ENCODE results near the gene MAP2K6. TPM values are rescaled to one million over a fixed set of nuclear protein-coding genes. Genes with fewer than 3 reads are reported as not detected.

MAP2K6 gene
- total RNA-seq, 1 experiment from 2014 or later, result 106 TPM

DNA sequence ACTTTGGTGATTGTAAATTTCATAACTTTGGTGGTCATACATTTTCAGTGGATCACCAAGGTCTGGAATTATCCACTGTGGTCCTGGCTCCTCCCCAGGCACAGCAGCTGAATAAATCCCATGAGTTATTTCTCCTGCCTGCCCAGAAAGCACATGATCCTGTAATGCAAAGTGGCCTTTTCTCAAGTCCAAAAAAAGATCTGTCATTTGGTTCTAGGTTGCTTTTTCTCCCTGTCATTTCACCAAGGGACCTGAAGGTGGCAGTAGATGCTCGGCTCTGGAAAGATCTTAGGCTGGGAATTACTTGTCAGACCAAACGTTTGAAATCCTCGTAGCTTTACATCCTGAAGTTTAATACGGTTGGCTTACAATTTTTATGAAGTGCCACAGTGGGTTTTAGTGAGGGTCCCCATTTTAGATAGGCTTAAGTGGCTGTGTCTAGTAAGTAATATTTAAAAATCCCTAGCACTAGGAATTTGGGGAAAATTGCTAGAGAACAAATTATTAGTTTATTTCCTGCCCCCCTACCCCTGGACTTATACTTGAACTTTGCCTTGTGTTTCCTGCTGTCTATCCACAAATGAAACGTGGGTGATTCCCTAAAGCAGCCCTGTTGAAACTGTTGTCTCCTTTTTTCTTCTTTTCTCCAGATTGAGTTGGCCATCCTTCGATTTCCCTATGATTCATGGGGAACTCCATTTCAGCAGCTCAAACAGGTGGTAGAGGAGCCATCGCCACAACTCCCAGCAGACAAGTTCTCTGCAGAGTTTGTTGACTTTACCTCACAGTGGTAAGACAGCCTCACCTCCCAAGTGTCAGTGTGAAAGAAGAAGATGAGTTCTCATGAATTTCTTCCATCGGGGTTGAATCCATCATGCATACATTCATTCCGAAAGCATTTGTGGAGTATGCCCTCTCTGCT is 111.7 kb downstream of the MAP2K6 start:
- H2AFZ ChIP-seq (ENCODE audit: low read length), result no peak overlapping the region
- H3K9ac ChIP-seq (ENCODE audit: low read length), result no peak overlapping the region
- peaks cover 38% of the 10 kb centered on the region for H3K4me1 ChIP-seq (ENCODE audit: low read length)
- H3K27me3 ChIP-seq (ENCODE audit: low read length), result no peaks in the 10 kb centered on the region
- no peak overlapping the region for H3K4me3 ChIP-seq (ENCODE audit: low read length)
- peak overlapping the region; percentile 23; the same call in 1 of the 2 replicates for H3K27ac ChIP-seq (ENCODE audit: low read length)
- H3K36me3 ChIP-seq (ENCODE audit: insufficient read depth, low read length), result peaks cover 60% of the 10 kb centered on the region
- no peaks in the 10 kb centered on the region for H3K9me2 ChIP-seq (replicated peaks; ENCODE audit: insufficient read depth, low read length)
- H3K9me3 ChIP-seq (ENCODE audit: low read length), result no peaks in the 10 kb centered on the region
- DNase-seq, result peak; percentile 80
- H4K20me1 ChIP-seq (ENCODE audit: insufficient read depth, low read depth, low read length), result no peaks in the 10 kb centered on the region
- H3K4me2 ChIP-seq (ENCODE audit: low read depth, low read length, poor library complexity, severe bottlenecking), result no peak overlapping the region
- H3K79me2 ChIP-seq (ENCODE audit: low read length), result no peaks in the 10 kb centered on the region

DNA sequence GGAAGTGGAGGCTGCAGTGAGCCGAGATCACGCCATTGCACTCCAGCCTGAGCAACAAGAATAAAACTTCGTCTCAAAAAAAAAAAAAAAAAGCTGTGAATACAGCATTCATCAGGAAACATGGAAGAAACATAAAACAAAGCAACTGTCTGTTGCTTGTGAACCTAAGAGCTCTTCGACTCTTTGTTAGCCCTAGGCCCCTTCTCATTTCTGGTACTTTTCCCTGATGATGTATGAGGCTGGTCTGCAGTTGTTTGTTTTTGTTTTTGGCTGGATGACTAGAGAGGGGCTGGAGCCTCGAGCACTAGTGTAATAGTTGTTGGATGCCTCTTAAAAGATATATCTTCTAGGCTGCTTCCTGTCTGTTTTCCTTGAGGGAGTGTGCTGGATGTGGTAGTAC is 113.5 kb downstream of the MAP2K6 start:
- DNase-seq, result no peak
- Histone ChIP-seq H3K4me3 (ENCODE audit: low read length) (no peak overlapping the region), H3K36me3 (ENCODE audit: insufficient read depth, low read length) (peaks cover 62% of the 10 kb centered on the region), H2AFZ (ENCODE audit: low read length) (no peak overlapping the region), H3K27me3 (ENCODE audit: low read length) (no peaks in the 10 kb centered on the region), H3K4me1 (ENCODE audit: low read length) (peaks cover 21% of the 10 kb centered on the region), H3K9me2 (replicated peaks; ENCODE audit: insufficient read depth, low read length) (no peaks in the 10 kb centered on the region), H4K20me1 (ENCODE audit: insufficient read depth, low read depth, low read length) (no peaks in the 10 kb centered on the region), H3K79me2 (ENCODE audit: low read length) (no peaks in the 10 kb centered on the region), H3K4me2 (ENCODE audit: low read depth, low read length, poor library complexity, severe bottlenecking) (no peak overlapping the region), H3K27ac (ENCODE audit: low read length) (no peak overlapping the region), H3K9ac (ENCODE audit: low read length) (no peak overlapping the region), H3K9me3 (ENCODE audit: low read length) (no peaks in the 10 kb centered on the region)

DNA sequence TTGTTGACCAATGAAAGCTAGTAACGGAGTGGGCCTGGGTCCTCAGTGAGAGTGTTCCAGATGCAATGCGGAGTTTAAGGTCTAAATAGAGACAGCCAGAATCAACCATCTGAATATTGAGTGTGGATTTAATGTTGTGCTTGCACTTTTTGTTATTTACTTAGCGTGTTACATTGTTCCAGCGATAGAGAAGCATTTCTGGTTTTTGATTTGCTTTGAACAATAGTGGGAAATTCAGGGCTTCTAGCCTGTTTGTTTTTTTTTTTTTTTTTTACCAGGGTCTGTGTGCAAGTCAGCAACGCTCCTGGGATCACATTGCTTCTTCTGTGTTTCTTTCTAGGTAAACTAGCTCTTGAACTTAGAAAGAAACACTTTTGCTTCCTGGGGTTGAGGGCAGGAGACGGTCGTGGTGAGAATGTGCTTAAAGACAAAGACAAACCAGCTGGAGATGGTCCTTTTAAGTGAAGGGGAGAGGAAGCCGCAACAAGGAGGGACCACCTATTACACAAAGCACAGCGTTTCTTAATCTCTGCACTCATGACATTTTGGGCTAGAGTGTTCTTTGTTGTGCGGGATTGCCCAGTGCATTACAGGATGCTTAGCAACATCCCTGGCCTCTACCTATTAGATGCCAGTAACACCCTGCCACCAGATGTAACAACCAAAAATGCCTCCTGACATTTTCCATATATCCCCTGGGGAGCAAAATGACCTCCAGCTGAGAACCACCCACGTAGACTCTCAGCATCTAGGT is 119.2 kb downstream of the MAP2K6 start:
- Histone ChIP-seq H3K27me3 (ENCODE audit: low read length) (no peaks in the 10 kb centered on the region), H3K9me2 (replicated peaks; ENCODE audit: insufficient read depth, low read length) (no peaks in the 10 kb centered on the region), H3K27ac (ENCODE audit: low read length) (no peak overlapping the region), H2AFZ (ENCODE audit: low read length) (no peak overlapping the region), H3K4me1 (ENCODE audit: low read length) (no peaks in the 10 kb centered on the region), H3K79me2 (ENCODE audit: low read length) (no peaks in the 10 kb centered on the region), H4K20me1 (ENCODE audit: insufficient read depth, low read depth, low read length) (no peaks in the 10 kb centered on the region), H3K9ac (ENCODE audit: low read length) (no peak overlapping the region), H3K4me3 (ENCODE audit: low read length) (no peak overlapping the region), H3K4me2 (ENCODE audit: low read depth, low read length, poor library complexity, severe bottlenecking) (no peak overlapping the region), H3K36me3 (ENCODE audit: insufficient read depth, low read length) (peaks cover 37% of the 10 kb centered on the region), H3K9me3 (ENCODE audit: low read length) (no peaks in the 10 kb centered on the region)
- no peak for DNase-seq

DNA sequence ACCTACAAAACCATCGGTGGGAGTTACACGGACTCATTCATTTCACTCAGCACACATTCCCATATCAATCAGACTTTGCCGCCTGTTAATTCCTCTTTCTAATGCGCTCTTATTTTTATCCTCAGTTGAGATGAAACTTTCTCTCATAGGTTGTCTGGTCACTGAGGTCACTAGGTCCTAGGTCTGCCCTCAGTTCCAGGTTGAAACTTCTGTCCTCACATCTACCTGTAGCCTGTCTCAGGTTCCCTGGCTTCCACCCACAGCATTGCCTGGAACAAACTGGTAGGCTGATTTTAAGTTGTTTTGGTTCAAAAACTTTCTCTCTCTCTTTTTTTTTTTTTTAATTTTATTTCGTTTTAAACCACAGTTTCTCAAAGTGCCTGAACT is 119.7 kb downstream of the MAP2K6 start:
- no peak overlapping the region for H3K27ac ChIP-seq (ENCODE audit: low read length)
- peaks cover 35% of the 10 kb centered on the region; the same call in 1 of the 2 replicates for H3K36me3 ChIP-seq (ENCODE audit: insufficient read depth, low read length)
- H4K20me1 ChIP-seq (ENCODE audit: insufficient read depth, low read depth, low read length), result no peaks in the 10 kb centered on the region
- no peak overlapping the region for H3K4me3 ChIP-seq (ENCODE audit: low read length)
- no peak for DNase-seq
- no peak overlapping the region for H3K4me2 ChIP-seq (ENCODE audit: low read depth, low read length, poor library complexity, severe bottlenecking)
- H2AFZ ChIP-seq (ENCODE audit: low read length), result no peak overlapping the region
- no peaks in the 10 kb centered on the region for H3K79me2 ChIP-seq (ENCODE audit: low read length)
- no peak overlapping the region for H3K9ac ChIP-seq (ENCODE audit: low read length)
- no peaks in the 10 kb centered on the region for H3K9me3 ChIP-seq (ENCODE audit: low read length)
- H3K9me2 ChIP-seq (replicated peaks; ENCODE audit: insufficient read depth, low read length), result no peaks in the 10 kb centered on the region
- no peaks in the 10 kb centered on the region for H3K4me1 ChIP-seq (ENCODE audit: low read length)
- no peaks in the 10 kb centered on the region for H3K27me3 ChIP-seq (ENCODE audit: low read length)

DNA sequence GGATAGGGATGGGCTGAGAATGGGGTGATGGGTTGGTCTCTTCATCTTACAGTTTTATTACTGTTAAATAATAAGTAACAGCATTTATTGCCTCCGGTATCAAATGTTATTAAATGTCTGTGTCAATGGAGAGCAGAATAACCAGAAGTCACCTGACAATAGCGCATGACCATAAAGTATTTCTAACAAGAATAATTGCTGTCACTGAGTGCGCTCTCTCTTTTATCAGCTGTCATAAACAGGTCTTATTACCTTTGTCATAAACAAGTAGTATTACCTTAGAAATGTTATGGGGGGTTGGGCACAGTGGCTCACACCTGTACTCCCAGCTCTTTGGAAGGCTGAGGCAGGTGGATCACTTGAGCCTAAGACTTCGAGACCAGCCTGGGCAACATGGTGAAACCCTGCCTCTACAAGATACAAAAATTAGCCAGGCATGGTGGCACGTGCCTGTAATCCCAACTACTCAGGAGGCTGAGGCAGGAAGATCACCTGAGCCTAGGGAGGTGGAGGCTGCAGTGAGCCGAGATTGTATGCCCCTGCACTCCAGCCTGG is 120.6 kb downstream of the MAP2K6 start:
- no peak for DNase-seq
- Histone ChIP-seq H3K36me3 (ENCODE audit: insufficient read depth, low read length) (peaks cover 39% of the 10 kb centered on the region; the same call in 1 of the 2 replicates), H2AFZ (ENCODE audit: low read length) (no peak overlapping the region), H3K4me2 (ENCODE audit: low read depth, low read length, poor library complexity, severe bottlenecking) (no peak overlapping the region), H3K79me2 (ENCODE audit: low read length) (no peaks in the 10 kb centered on the region), H3K9me2 (replicated peaks; ENCODE audit: insufficient read depth, low read length) (no peaks in the 10 kb centered on the region), H3K27ac (ENCODE audit: low read length) (no peak overlapping the region), H3K9ac (ENCODE audit: low read length) (no peak overlapping the region), H4K20me1 (ENCODE audit: insufficient read depth, low read depth, low read length) (no peaks in the 10 kb centered on the region), H3K4me1 (ENCODE audit: low read length) (no peaks in the 10 kb centered on the region), H3K27me3 (ENCODE audit: low read length) (no peaks in the 10 kb centered on the region), H3K9me3 (ENCODE audit: low read length) (no peaks in the 10 kb centered on the region), H3K4me3 (ENCODE audit: low read length) (no peak overlapping the region)

DNA sequence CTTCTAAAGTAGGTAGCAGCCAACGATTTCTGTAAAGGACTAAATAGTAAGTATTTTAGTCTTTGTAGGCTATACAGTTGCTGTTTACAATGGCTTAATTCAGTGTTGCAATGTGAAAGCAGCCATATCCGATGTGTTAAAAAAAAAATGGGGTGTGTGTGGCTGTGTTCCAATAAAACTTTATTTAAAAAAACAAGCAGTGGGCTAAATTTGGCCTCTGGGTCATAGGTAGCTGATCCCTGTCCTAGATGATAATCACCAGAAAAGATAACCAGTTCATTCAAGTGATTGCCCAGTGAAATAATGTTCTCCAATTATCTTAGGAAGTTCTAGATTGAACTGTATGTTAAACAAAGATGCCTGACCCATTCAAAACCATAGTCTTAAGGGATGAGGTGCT is 124.3 kb downstream of the MAP2K6 start:
- Histone ChIP-seq H3K79me2 (ENCODE audit: low read length) (no peaks in the 10 kb centered on the region), H3K4me1 (ENCODE audit: low read length) (no peaks in the 10 kb centered on the region), H3K9ac (ENCODE audit: low read length) (no peak overlapping the region), H3K4me2 (ENCODE audit: low read depth, low read length, poor library complexity, severe bottlenecking) (no peak overlapping the region), H2AFZ (ENCODE audit: low read length) (no peak overlapping the region), H3K27ac (ENCODE audit: low read length) (no peak overlapping the region), H3K4me3 (ENCODE audit: low read length) (no peak overlapping the region), H3K27me3 (ENCODE audit: low read length) (no peaks in the 10 kb centered on the region), H3K9me2 (replicated peaks; ENCODE audit: insufficient read depth, low read length) (no peaks in the 10 kb centered on the region), H3K36me3 (ENCODE audit: insufficient read depth, low read length) (peaks cover 36% of the 10 kb centered on the region; the same call in 1 of the 2 replicates), H3K9me3 (ENCODE audit: low read length) (no peaks in the 10 kb centered on the region), H4K20me1 (ENCODE audit: insufficient read depth, low read depth, low read length) (no peaks in the 10 kb centered on the region)
- DNase-seq, result no peak

DNA sequence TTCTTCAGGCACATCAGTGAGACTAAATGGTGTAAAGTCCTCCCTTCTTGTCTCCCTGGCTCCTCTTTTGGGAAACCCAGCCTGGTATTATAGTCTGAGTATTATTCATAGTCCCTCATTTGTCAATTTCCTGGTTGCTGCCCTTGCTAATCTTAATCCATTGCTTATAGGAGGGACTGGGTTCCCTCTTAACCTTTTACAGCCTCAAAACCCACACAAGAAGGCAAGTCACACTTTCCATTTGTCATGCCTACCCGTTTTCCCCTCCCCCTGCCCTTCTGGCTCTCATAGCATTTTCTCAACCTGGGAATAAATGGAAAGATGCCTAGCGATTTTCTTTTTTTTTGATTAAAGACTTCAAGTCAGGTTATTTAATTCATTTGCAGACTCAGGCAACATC is 124.8 kb downstream of the MAP2K6 start:
- DNase-seq, result no peak
- no peak overlapping the region for H2AFZ ChIP-seq (ENCODE audit: low read length)
- H3K27ac ChIP-seq (ENCODE audit: low read length), result no peak overlapping the region

DNA sequence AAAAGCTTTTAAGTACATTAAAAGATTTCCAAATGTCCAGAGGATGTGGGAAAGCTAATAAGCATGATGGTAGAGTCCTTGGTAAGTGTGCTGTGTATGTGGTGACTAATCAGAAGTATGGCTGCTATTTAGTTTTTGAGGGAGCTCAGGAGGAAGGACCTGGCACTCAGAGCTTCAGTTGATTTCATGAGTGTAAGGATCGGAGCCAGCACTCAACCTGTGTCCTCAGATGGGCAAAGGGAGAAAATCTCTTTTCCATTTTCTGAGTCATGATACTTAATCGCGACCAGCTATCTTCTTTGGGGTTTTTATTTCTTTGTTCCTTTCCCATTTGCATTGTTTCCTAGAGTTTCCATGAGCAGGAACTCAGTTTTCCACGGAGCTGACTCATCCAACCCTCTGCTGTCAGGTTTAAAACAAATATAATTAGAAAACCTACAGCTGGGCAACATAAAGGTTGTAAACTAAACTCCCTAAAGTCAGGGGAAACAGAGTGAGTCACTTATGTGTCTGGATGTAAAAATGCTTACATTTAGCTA is 125.4 kb downstream of the MAP2K6 start:
- Histone ChIP-seq H3K79me2 (ENCODE audit: low read length) (no peaks in the 10 kb centered on the region), H3K4me3 (ENCODE audit: low read length) (no peak overlapping the region), H3K9me2 (replicated peaks; ENCODE audit: insufficient read depth, low read length) (no peaks in the 10 kb centered on the region), H4K20me1 (ENCODE audit: insufficient read depth, low read depth, low read length) (no peaks in the 10 kb centered on the region), H3K4me1 (ENCODE audit: low read length) (no peaks in the 10 kb centered on the region), H2AFZ (ENCODE audit: low read length) (no peak overlapping the region), H3K9me3 (ENCODE audit: low read length) (no peaks in the 10 kb centered on the region), H3K9ac (ENCODE audit: low read length) (no peak overlapping the region), H3K4me2 (ENCODE audit: low read depth, low read length, poor library complexity, severe bottlenecking) (no peak overlapping the region), H3K27me3 (ENCODE audit: low read length) (no peaks in the 10 kb centered on the region), H3K36me3 (ENCODE audit: insufficient read depth, low read length) (peaks cover 38% of the 10 kb centered on the region; the same call in 1 of the 2 replicates), H3K27ac (ENCODE audit: low read length) (no peak overlapping the region)
- no peak for DNase-seq

More for the DNA sequence above, 124.8 kb downstream of the MAP2K6 start:
- Histone ChIP-seq H3K9me2 (replicated peaks; ENCODE audit: insufficient read depth, low read length) (no peaks in the 10 kb centered on the region), H3K4me2 (ENCODE audit: low read depth, low read length, poor library complexity, severe bottlenecking) (no peak overlapping the region), H3K27me3 (ENCODE audit: low read length) (no peaks in the 10 kb centered on the region), H3K9ac (ENCODE audit: low read length) (no peak overlapping the region), H3K4me3 (ENCODE audit: low read length) (no peak overlapping the region), H4K20me1 (ENCODE audit: insufficient read depth, low read depth, low read length) (no peaks in the 10 kb centered on the region), H3K79me2 (ENCODE audit: low read length) (no peaks in the 10 kb centered on the region), H3K4me1 (ENCODE audit: low read length) (no peaks in the 10 kb centered on the region), H3K9me3 (ENCODE audit: low read length) (no peaks in the 10 kb centered on the region), H3K36me3 (ENCODE audit: insufficient read depth, low read length) (peaks cover 38% of the 10 kb centered on the region; the same call in 1 of the 2 replicates)
